Vagina (tissue), 2 donors: ENCODE measurements around the gene FBXW5.

Source experiments
- CTCF ChIP-seq, 3 experiments: fragments of 450-650 bp in 2 of 3; fragments of 200-600 bp in 1 of 3; sonication (generic) in 1 of 3; IDR thresholded peaks; one replicate each; pipeline ENCODE4 v1.5.1; 2017 to 2019; ENCODE audit warnings: antibody characterized with exemption in 3 of 3, mild to moderate bottlenecking in 2 of 3, moderate library complexity in 2 of 3
- POLR2A ChIP-seq, 2 donors: fragments of 450-650 bp; IDR thresholded peaks; one replicate each; pipeline ENCODE4 v1.6.1; 2017; ENCODE audit warnings: antibody characterized with exemption in 2 of 2, mild to moderate bottlenecking in 2 of 2, moderate library complexity in 2 of 2
- POLR2AphosphoS5 ChIP-seq, 2 donors: sonication (generic); formaldehyde crosslinking; IDR thresholded peaks; one replicate each; pipeline ENCODE4 v1.9.0; 2017; ENCODE audit warnings: antibody characterized with exemption in 2 of 2, mild to moderate bottlenecking in 2 of 2, low read depth in 1 of 2; ENCODE audit not compliant: insufficient read depth in 1 of 2

DNA sequence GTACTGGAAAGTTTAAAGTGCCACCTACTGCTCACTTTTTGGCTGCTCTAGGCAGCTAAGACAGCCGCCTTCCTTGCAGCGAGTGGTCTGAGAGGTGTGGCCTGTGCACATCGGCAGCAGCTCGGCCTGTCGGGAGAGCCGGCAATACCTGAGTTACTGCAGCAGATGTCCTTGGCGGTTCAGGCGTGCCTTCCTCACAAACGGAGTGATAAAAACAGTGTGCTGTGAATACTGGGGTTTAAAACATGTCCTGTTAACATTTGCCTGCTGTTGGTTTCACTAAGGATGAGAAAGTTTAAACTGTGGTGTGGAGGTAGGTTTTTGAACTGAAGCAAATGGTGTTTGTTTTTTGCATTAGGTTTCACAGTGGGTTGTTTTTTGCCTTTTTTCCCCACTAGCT is 45.3 kb downstream of the FBXW5 start:
- TF ChIP-seq POLR2A (IDR thresholded peaks at IDR 0.05) (no peak), CTCF (IDR thresholded peaks at IDR 0.05) (no peak), POLR2AphosphoS5 (IDR thresholded peaks at IDR 0.05; ENCODE audit: insufficient read depth in 1 of 2, low read depth in 1 of 2) (no peak)
